HCT116 (cell line): ENCODE measurements around the gene ETS2.

ENCODE experiments used
- CEBPB ChIP-seq: IDR thresholded peaks from 2 replicates; pipeline ENCODE4 v1.6.1; 2012; ENCODE audit warnings: low read depth
- CTCF ChIP-seq, 3 experiments: fragments of 200-600 bp in 1 of 3; sonication (generic) in 1 of 3; IDR thresholded peaks in 2 of 3; conservative IDR thresholded peaks in 1 of 3; 2 replicates each; pipeline ENCODE4 v1.5.1; 2012 to 2017; ENCODE audit warnings: low read depth in 2 of 3, low read length in 2 of 3, antibody characterized with exemption in 1 of 3, borderline replicate concordance in 1 of 3, control low read depth in 1 of 3, mild to moderate bottlenecking in 1 of 3, mixed read lengths in 1 of 3, mixed run types in 1 of 3, moderate library complexity in 1 of 3; ENCODE audit not compliant: insufficient read depth in 1 of 3
- EZH2 ChIP-seq: fragments of 200-600 bp; sonication (generic); IDR thresholded peaks from 2 replicates; pipeline ENCODE4 v1.6.1; 2017; ENCODE audit warnings: antibody characterized with exemption, mixed run types
- ZNF274 ChIP-seq: fragments of 200-500 bp; sonication (Bioruptor generic); IDR thresholded peaks from 2 replicates; pipeline ENCODE4 v1.6.1; 2014; ENCODE audit warnings: mild to moderate bottlenecking, low read depth, low read length, inconsistent platforms

GRCh38 chr21:38771536-38771935 lies 34.2 kb upstream of the ETS2 start:
- TF ChIP-seq CEBPB (no peak), EZH2 (no peak), ZNF274 (no peak), CTCF (IDR thresholded peaks at IDR 0.05 in 2 of 3, conservative IDR thresholded peaks at IDR 0.05 in 1 of 3; ENCODE audit: borderline replicate concordance in 1 of 3, insufficient read depth in 1 of 3, low read depth in 2 of 3, low read length in 2 of 3) (no peak)
